SU-DHL-6 (cell line): Measurements from ENCODE around the gene CACNB4.
"Not testable (repeated sequence)": the region's sequence is repeated elsewhere in the genome, so short reads cannot be mapped to it uniquely, and the experiment has no call there.

Experiments
- H2AFZ ChIP-seq: fragments of 200-600 bp; sonication (generic); 2 replicates; pipeline ENCODE4 v1.6.1; 2014; ENCODE audit warnings: low read depth, mild to moderate bottlenecking, moderate library complexity, mixed read lengths, antibody characterized with exemption, low read length; ENCODE audit not compliant: severe bottlenecking
- H3F3A ChIP-seq: fragments of 200-600 bp; shearing (Covaris generic); 2 replicates; pipeline ENCODE4 v1.6.0; 2016; ENCODE audit warnings: antibody characterized with exemption, mild to moderate bottlenecking; ENCODE audit not compliant: insufficient read depth
- H3K27ac ChIP-seq: fragments of 200-600 bp; sonication (generic); 2 replicates; pipeline ENCODE4 v1.5.1; 2016; ENCODE audit warnings: low read depth, mild to moderate bottlenecking, low read length, moderate library complexity, mixed read lengths
- H3K27me3 ChIP-seq: fragments of 200-600 bp; sonication (generic), shearing (Covaris generic); 2 replicates; pipeline ENCODE4 v1.6.0; 2014; ENCODE audit warnings: mild to moderate bottlenecking, low read length
- H3K36me3 ChIP-seq: fragments of 200-600 bp; sonication (generic); 2 replicates; pipeline ENCODE4 v1.6.1; 2014; ENCODE audit warnings: mild to moderate bottlenecking, low read length, mixed read lengths
- H3K4me2 ChIP-seq: fragments of 300-600, 200-600 bp; shearing (Covaris generic), sonication (generic); 2 replicates; pipeline ENCODE4 v1.6.0; 2014; ENCODE audit warnings: low read length, low read depth, mild to moderate bottlenecking; ENCODE audit not compliant: poor library complexity, severe bottlenecking
- H3K4me3 ChIP-seq: fragments of 200-600 bp; sonication (generic); 2 replicates; pipeline ENCODE4 v1.5.1; 2014; ENCODE audit warnings: antibody characterized with exemption, low read length, mild to moderate bottlenecking, mixed read lengths; ENCODE audit not compliant: insufficient read depth, poor library complexity, severe bottlenecking
- H3K79me2 ChIP-seq: fragments of 200-600 bp; sonication (generic); 2 replicates; pipeline ENCODE4 v1.6.1; 2014; ENCODE audit warnings: mild to moderate bottlenecking, low read length, moderate library complexity; ENCODE audit not compliant: insufficient read depth
- H3K9ac ChIP-seq: fragments of 200-600 bp; sonication (generic); 2 replicates; pipeline ENCODE4 v1.7.0; 2014; ENCODE audit warnings: mild to moderate bottlenecking, low read length
- H3K9me2 ChIP-seq: fragments of 200-600 bp; sonication (generic); replicated peaks from 2 replicates; pipeline ENCODE4 v1.6.1; 2014; ENCODE audit warnings: low read length; ENCODE audit not compliant: insufficient read depth
- H3K9me3 ChIP-seq: fragments of 200-600 bp; sonication (generic); 2 replicates; pipeline ENCODE4 v1.6.1; 2014; ENCODE audit warnings: low read length, mixed read lengths; ENCODE audit not compliant: insufficient read depth
- H4K20me1 ChIP-seq: fragments of 200-600 bp; sonication (generic); 2 replicates; pipeline ENCODE4 v1.6.1; 2014; ENCODE audit warnings: low read depth, mild to moderate bottlenecking, antibody characterized with exemption, low read length, moderate library complexity, mixed read lengths
- CTCF ChIP-seq: fragments of 200-600 bp; sonication (generic); IDR thresholded peaks from one replicate; pipeline ENCODE4 v1.5.1; 2017; ENCODE audit warnings: antibody characterized with exemption, mild to moderate bottlenecking, low read length, moderate library complexity; ENCODE audit not compliant: insufficient read depth, poor library complexity, severe bottlenecking
- EZH2phosphoT487 ChIP-seq: fragments of 200-600 bp; sonication (generic), shearing (Covaris generic); conservative IDR thresholded peaks from 2 replicates; pipeline ENCODE4 v1.6.1; 2018; ENCODE audit warnings: mild to moderate bottlenecking, antibody characterized with exemption, low read length, moderate library complexity, mixed read lengths

The CACNB4 gene

GRCh38 chr2:151919786-151920185 lies 179.1 kb downstream of the CACNB4 start:
- H3K4me2 ChIP-seq = no peak overlapping the region

GRCh38 chr2:151918308-151918707 lies 180.5 kb downstream of the CACNB4 start:
- H3K9ac ChIP-seq = no peak overlapping the region
- H3K4me2 ChIP-seq = no peak overlapping the region
- no peak overlapping the region for H3K4me3 ChIP-seq
- H3F3A ChIP-seq = no peaks in the 10 kb centered on the region
- H2AFZ ChIP-seq = no peak overlapping the region
- H3K9me3 ChIP-seq = no peaks in the 10 kb centered on the region
- H3K9me2 ChIP-seq = no peaks in the 10 kb centered on the region
- no peaks in the 10 kb centered on the region for H3K79me2 ChIP-seq
- no peaks in the 10 kb centered on the region for H3K27me3 ChIP-seq
- TF ChIP-seq CTCF = no peak
- no peak for TF ChIP-seq EZH2phosphoT487
- H3K36me3 ChIP-seq = no peaks in the 10 kb centered on the region
- H4K20me1 ChIP-seq = no peaks in the 10 kb centered on the region
- no peak overlapping the region for H3K27ac ChIP-seq

More at GRCh38 chr2:151919786-151920185, 179.1 kb downstream of the CACNB4 start:
- Histone ChIP-seq H3K27ac (no peak overlapping the region), H3K9me2 (no peaks in the 10 kb centered on the region), H3K9ac (no peak overlapping the region), H3F3A (no peaks in the 10 kb centered on the region), H3K36me3 (no peaks in the 10 kb centered on the region), H2AFZ (no peak overlapping the region), H3K9me3 (no peaks in the 10 kb centered on the region), H3K27me3 (no peaks in the 10 kb centered on the region), H3K4me3 (no peak overlapping the region), H4K20me1 (no peaks in the 10 kb centered on the region), H3K79me2 (no peaks in the 10 kb centered on the region)
- no peak for TF ChIP-seq CTCF
- TF ChIP-seq EZH2phosphoT487 = no peak

DNA sequence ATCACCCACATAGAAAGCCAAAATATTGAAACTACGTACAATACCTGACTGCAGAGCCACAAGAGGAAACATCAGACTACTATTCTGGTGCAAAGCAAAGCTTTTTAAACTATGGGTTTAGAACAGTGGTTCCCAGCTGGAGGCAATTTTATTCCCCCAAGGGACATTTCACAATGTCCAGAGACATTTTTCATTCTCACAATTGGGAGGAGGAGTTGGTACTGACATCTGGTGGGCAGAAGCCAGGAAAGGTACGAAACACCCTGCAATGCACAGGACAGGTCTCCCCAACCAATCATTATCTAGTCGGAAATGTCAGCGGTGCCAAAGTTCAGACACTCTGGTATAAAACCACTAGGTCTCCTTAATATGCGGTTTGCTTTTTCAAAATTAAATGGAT lies 182.2 kb downstream of the CACNB4 start:
- Histone ChIP-seq H2AFZ (no peak overlapping the region), H3K4me3 (no peak overlapping the region), H3K27ac (no peak overlapping the region), H3K9me3 (no peaks in the 10 kb centered on the region), H3K9ac (no peak overlapping the region), H3K79me2 (no peaks in the 10 kb centered on the region), H3K27me3 (no peaks in the 10 kb centered on the region), H3K4me2 (no peak overlapping the region), H4K20me1 (no peaks in the 10 kb centered on the region), H3F3A (no peaks in the 10 kb centered on the region), H3K9me2 (no peaks in the 10 kb centered on the region), H3K36me3 (no peaks in the 10 kb centered on the region)
- TF ChIP-seq CTCF (no peak), EZH2phosphoT487 (no peak)

DNA sequence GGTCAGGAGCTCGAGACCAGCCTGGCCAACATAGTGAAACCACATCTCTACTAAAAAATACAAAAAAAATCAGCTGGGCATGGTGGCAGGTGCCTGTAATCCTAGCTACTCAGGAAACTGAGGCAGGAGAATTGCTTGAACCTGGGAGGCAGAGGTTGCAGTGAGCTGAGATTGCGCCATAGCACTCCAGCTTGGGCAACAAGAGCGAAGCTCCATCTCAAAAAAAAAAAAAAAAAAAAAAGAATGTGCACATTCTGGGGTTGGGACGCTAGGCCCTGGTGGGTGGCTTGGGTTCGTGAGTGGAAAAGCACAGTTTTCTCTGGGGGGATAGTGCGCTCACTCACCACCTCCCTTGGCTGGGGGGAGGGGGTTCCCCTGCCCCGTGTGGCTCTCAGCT lies 183.2 kb downstream of the CACNB4 start:
- not testable (repeated sequence) for H3K27ac ChIP-seq, H2AFZ ChIP-seq, H3K9me3 ChIP-seq

More for the DNA sequence above, 183.2 kb downstream of the CACNB4 start:
- H3K4me2 ChIP-seq, H3K4me3 ChIP-seq, H3K9me2 ChIP-seq, H3K9ac ChIP-seq, H4K20me1 ChIP-seq, H3K79me2 ChIP-seq, H3K27me3 ChIP-seq, H3K36me3 ChIP-seq, H3F3A ChIP-seq: not testable (repeated sequence)
